HG03558 (cell line): ENCODE data around the gene MAP3K5.
"Not testable (repeated sequence)": the region's sequence is repeated elsewhere in the genome, so short reads cannot be mapped to it uniquely, and the experiment has no call there.

Source experiments
- ATAC-seq: cut with Tn5 transposase; IDR thresholded peaks from one replicate; pipeline ENCODE4 v1.9.1; 2021; ENCODE audit warnings: moderate number of reproducible peaks; ENCODE audit not compliant: unreplicated experiment; ENCODE audit errors: extremely low read depth

The MAP3K5 gene

GRCh38 chr6:136775081-136775480 is 17.2 kb downstream of the MAP3K5 start:
- ATAC-seq: no peak

- ATAC-seq: no peak
Observed at GRCh38 chr6:136774228-136775041, 17.8 kb downstream of the MAP3K5 start.

GRCh38 chr6:136773473-136773796 is 18.8 kb downstream of the MAP3K5 start:
- no peak for ATAC-seq

GRCh38 chr6:136772685-136773472 is 19.4 kb downstream of the MAP3K5 start:
- peak; percentile 56 for ATAC-seq

GRCh38 chr6:136771306-136771705 is 21.0 kb downstream of the MAP3K5 start:
- no peak for ATAC-seq

- no peak for ATAC-seq
Observed at GRCh38 chr6:136769759-136770158, 22.5 kb downstream of the MAP3K5 start.

- no peak for ATAC-seq
Observed at GRCh38 chr6:136769124-136769523, 23.2 kb downstream of the MAP3K5 start.

GRCh38 chr6:136767570-136768309 is 24.5 kb downstream of the MAP3K5 start:
- ATAC-seq: no peak

GRCh38 chr6:136767103-136767502 is 25.2 kb downstream of the MAP3K5 start:
- ATAC-seq: no peak

GRCh38 chr6:136766274-136766673 is 26.0 kb downstream of the MAP3K5 start:
- ATAC-seq: no peak

- ATAC-seq: no peak
Observed at GRCh38 chr6:136764517-136764993, 27.7 kb downstream of the MAP3K5 start.

GRCh38 chr6:136763716-136764516 is 28.4 kb downstream of the MAP3K5 start:
- no peak for ATAC-seq

- no peak for ATAC-seq
Observed at GRCh38 chr6:136763255-136763654, 29.0 kb downstream of the MAP3K5 start.

- no peak for ATAC-seq
Observed at GRCh38 chr6:136762022-136762975, 30.0 kb downstream of the MAP3K5 start.

GRCh38 chr6:136761227-136761922 is 30.9 kb downstream of the MAP3K5 start:
- ATAC-seq: no peak

- ATAC-seq: not testable (repeated sequence)
Observed at GRCh38 chr6:136760781-136761180, 31.5 kb downstream of the MAP3K5 start.

GRCh38 chr6:136757150-136757549 is 35.1 kb downstream of the MAP3K5 start:
- ATAC-seq: no peak

GRCh38 chr6:136754820-136755219 is 37.5 kb downstream of the MAP3K5 start:
- ATAC-seq: no peak
